Measurements from ENCODE around the gene TOR3A.
"Not testable (repeated sequence)": the region's sequence is repeated elsewhere in the genome, so short reads cannot be mapped to it uniquely, and the experiment has no call there.

TOR3A gene

GRCh38 chr1:179081687-179082332, at the start of gene TOR3A:
Gene TOR3A (plus strand): TSS chr1:179082070. CDS start chr1:179082129, 59 bp downstream.
- DNase-seq (ENCODE audit: low spot score), result peak; percentile 95

- DNase-seq (ENCODE audit: low spot score), result no peak
These were observed 47.1 kb upstream of the TOR3A start for GRCh38 chr1:179034720-179035119.

- no peak for DNase-seq (ENCODE audit: low spot score)
These were observed 44.9 kb upstream of the TOR3A start for GRCh38 chr1:179036844-179037465.

GRCh38 chr1:179038528-179039281, 43.2 kb upstream of the TOR3A start:
- DNase-seq (ENCODE audit: low spot score), result no peak

- not testable (repeated sequence) for DNase-seq (ENCODE audit: low spot score)
These were observed 42.2 kb upstream of the TOR3A start for GRCh38 chr1:179039502-179040174.

- not testable (repeated sequence) for DNase-seq (ENCODE audit: low spot score)
These were observed 41.7 kb upstream of the TOR3A start for GRCh38 chr1:179040175-179040551.

- no peak for DNase-seq (ENCODE audit: low spot score)
These were observed 39.8 kb upstream of the TOR3A start for GRCh38 chr1:179042087-179042486.

GRCh38 chr1:179042700-179043099, 39.2 kb upstream of the TOR3A start:
- DNase-seq (ENCODE audit: low spot score), result no peak

- no peak for DNase-seq (ENCODE audit: low spot score)
These were observed 38.6 kb upstream of the TOR3A start for GRCh38 chr1:179043266-179043665.

GRCh38 chr1:179043907-179044306, 38.0 kb upstream of the TOR3A start:
- DNase-seq (ENCODE audit: low spot score), result no peak

- no peak for DNase-seq (ENCODE audit: low spot score)
These were observed 34.8 kb upstream of the TOR3A start for GRCh38 chr1:179046808-179047635.

- DNase-seq (ENCODE audit: low spot score), result no peak
These were observed 34.3 kb upstream of the TOR3A start for GRCh38 chr1:179047636-179047997.

GRCh38 chr1:179048339-179049124, 33.3 kb upstream of the TOR3A start:
- no peak for DNase-seq (ENCODE audit: low spot score)

GRCh38 chr1:179052776-179053175, 29.1 kb upstream of the TOR3A start:
- DNase-seq (ENCODE audit: low spot score), result no peak

GRCh38 chr1:179053486-179053885, 28.4 kb upstream of the TOR3A start:
- no peak for DNase-seq (ENCODE audit: low spot score)

- no peak for DNase-seq (ENCODE audit: low spot score)
These were observed 25.9 kb upstream of the TOR3A start for GRCh38 chr1:179055937-179056336.

- no peak for DNase-seq (ENCODE audit: low spot score)
These were observed 23.1 kb upstream of the TOR3A start for GRCh38 chr1:179058487-179059483.

GRCh38 chr1:179061360-179062282, 20.2 kb upstream of the TOR3A start:
- DNase-seq (ENCODE audit: low spot score), result no peak

GRCh38 chr1:179066471-179066870, 15.4 kb upstream of the TOR3A start:
- DNase-seq (ENCODE audit: low spot score), result no peak
